ENCODE data around the gene SCYGR5.
"Not testable (repeated sequence)": the region's sequence is repeated elsewhere in the genome, so short reads cannot be mapped to it uniquely, and the experiment has no call there.

SCYGR5 gene

DNA sequence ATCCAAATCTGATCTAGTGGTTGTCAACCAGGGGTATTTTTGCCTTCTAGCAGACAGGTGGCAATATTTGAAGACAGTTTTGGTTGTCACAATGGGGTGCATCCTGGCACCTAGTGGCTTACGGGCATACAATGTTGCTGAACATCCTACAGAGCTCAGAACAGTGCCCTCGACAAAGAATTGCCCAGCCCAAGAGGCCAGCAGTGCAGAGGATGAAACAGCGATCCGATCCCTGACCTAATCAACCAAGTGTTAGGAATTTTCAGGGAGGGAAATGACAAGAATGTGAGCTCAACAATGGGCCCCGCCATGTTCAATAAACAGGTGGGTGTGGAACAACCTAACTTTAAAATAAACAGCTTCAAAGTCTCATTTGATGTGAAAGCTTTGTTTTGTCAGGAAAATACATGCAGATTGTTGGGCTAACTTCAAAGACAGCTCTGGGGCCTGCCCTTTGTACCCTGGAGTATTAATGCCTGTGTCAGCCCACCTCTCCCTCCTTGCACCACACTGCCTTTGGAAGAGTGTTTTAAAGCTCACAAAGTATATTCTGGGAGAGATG, 22.5 kb upstream of the SCYGR5 start:
- no peaks in the 10 kb centered on the region for H3K27me3 ChIP-seq (ENCODE audit: low read depth, low read length)
- no peak overlapping the region for H3K4me3 ChIP-seq (ENCODE audit: low read depth in 1 of 2, low read length in 2 of 2)
- H3K36me3 ChIP-seq (ENCODE audit: control insufficient read depth in 1 of 2, insufficient read depth in 2 of 2, low read length in 2 of 2), result no peaks in the 10 kb centered on the region
- no peaks in the 10 kb centered on the region for H3K9me3 ChIP-seq (ENCODE audit: control insufficient read depth in 1 of 2, low read length in 2 of 2)
- no peaks in the 10 kb centered on the region for H3K4me1 ChIP-seq (ENCODE audit: control insufficient read depth in 1 of 2, insufficient read depth in 2 of 2, low read length in 2 of 2)
- no peak overlapping the region for H3K27ac ChIP-seq (ENCODE audit: low read length)

DNA sequence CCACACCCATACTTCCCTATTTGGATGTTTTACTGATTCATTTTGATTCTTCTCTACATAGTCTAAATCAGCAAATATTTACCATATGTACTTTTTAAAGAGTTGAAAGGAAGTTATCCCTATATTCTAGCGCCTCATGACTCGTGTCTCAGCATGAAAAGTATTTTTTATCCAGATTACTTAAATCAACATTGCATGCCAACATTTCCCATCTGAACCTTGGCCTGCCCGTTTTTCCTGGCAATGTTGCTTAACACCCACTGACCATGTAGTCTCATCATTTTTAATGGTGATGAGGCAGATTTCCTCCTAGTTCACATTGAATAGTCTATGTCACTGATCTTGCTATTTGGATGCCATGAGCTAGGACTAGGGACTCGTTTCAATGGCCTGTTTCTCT, 13.2 kb upstream of the SCYGR5 start:
- Histone ChIP-seq H3K36me3 (ENCODE audit: control insufficient read depth in 1 of 2, insufficient read depth in 2 of 2, low read length in 2 of 2) (no peaks in the 10 kb centered on the region), H3K4me1 (ENCODE audit: control insufficient read depth in 1 of 2, insufficient read depth in 2 of 2, low read length in 2 of 2) (no peaks in the 10 kb centered on the region), H3K9me3 (ENCODE audit: control insufficient read depth in 1 of 2, low read length in 2 of 2) (no peaks in the 10 kb centered on the region), H3K4me3 (ENCODE audit: low read depth in 1 of 2, low read length in 2 of 2) (no peak overlapping the region), H3K27me3 (ENCODE audit: low read depth, low read length) (no peaks in the 10 kb centered on the region), H3K27ac (ENCODE audit: low read length) (no peak overlapping the region)

DNA sequence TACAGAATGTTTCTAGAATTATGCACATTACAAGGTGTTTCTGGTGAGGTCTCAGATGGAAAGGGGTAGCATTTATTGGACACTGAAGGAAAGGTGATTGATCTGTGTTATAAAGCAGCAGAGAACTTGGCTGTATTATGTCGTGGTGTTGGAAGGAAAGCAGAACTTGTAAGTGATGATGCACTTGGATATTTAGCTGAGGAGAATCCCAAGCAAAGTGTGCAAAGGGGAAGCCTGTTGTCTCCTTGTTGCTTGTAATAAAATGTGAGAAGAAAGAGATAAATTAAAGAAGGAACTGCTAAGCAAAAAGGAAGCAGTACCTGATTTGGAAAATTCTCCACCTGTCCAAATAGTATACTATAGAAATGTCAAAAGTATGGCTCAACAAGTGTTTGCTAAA, 12.2 kb upstream of the SCYGR5 start:
- Histone ChIP-seq H3K27me3 (ENCODE audit: low read depth, low read length) (no peaks in the 10 kb centered on the region), H3K36me3 (ENCODE audit: control insufficient read depth in 1 of 2, insufficient read depth in 2 of 2, low read length in 2 of 2) (no peaks in the 10 kb centered on the region), H3K9me3 (ENCODE audit: control insufficient read depth in 1 of 2, low read length in 2 of 2) (no peaks in the 10 kb centered on the region), H3K4me1 (ENCODE audit: control insufficient read depth in 1 of 2, insufficient read depth in 2 of 2, low read length in 2 of 2) (no peaks in the 10 kb centered on the region), H3K27ac (ENCODE audit: low read length) (no peak overlapping the region), H3K4me3 (ENCODE audit: low read depth in 1 of 2, low read length in 2 of 2) (no peak overlapping the region)

DNA sequence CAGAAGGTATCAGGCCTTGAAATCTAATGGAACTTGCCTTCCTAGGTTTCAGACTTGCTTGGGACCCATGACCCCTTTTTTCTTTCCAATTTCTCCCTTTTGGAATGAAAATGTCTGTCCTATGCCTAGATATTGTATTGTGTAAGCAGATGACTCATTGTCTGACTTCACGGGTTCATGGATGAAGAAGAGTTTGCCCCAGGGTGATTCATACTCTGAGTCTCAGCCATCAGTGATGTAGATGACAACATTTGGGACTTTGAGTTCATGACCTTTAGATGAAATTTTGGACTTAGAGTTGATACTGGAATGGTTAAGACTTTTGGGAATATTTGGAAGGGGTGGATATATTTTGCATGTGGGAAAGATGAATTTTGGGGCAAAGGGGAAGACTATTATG, 11.2 kb upstream of the SCYGR5 start:
- no peaks in the 10 kb centered on the region for H3K9me3 ChIP-seq (ENCODE audit: control insufficient read depth in 1 of 2, low read length in 2 of 2)
- H3K4me3 ChIP-seq (ENCODE audit: low read depth in 1 of 2, low read length in 2 of 2), result no peak overlapping the region
- H3K27me3 ChIP-seq (ENCODE audit: low read depth, low read length), result no peaks in the 10 kb centered on the region
- H3K27ac ChIP-seq (ENCODE audit: low read length), result no peak overlapping the region
- no peaks in the 10 kb centered on the region for H3K4me1 ChIP-seq (ENCODE audit: control insufficient read depth in 1 of 2, insufficient read depth in 2 of 2, low read length in 2 of 2)
- H3K36me3 ChIP-seq (ENCODE audit: control insufficient read depth in 1 of 2, insufficient read depth in 2 of 2, low read length in 2 of 2), result no peaks in the 10 kb centered on the region

- Histone ChIP-seq H3K27ac (ENCODE audit: low read length) (no peak overlapping the region), H3K27me3 (ENCODE audit: low read depth, low read length) (no peaks in the 10 kb centered on the region), H3K36me3 (ENCODE audit: control insufficient read depth in 1 of 2, insufficient read depth in 2 of 2, low read length in 2 of 2) (no peaks in the 10 kb centered on the region), H3K4me3 (ENCODE audit: low read depth in 1 of 2, low read length in 2 of 2) (no peak overlapping the region), H3K9me3 (ENCODE audit: control insufficient read depth in 1 of 2, low read length in 2 of 2) (no peaks in the 10 kb centered on the region), H3K4me1 (ENCODE audit: control insufficient read depth in 1 of 2, insufficient read depth in 2 of 2, low read length in 2 of 2) (no peaks in the 10 kb centered on the region)
Measured at GRCh38 chr2:227657199-227657845, 9.3 kb upstream of the SCYGR5 start.

GRCh38 chr2:227661025-227661649, 5.5 kb upstream of the SCYGR5 start:
- no peaks in the 10 kb centered on the region for H3K36me3 ChIP-seq (ENCODE audit: control insufficient read depth in 1 of 2, insufficient read depth in 2 of 2, low read length in 2 of 2)
- no peaks in the 10 kb centered on the region for H3K4me1 ChIP-seq (ENCODE audit: control insufficient read depth in 1 of 2, insufficient read depth in 2 of 2, low read length in 2 of 2)
- no peaks in the 10 kb centered on the region for H3K27me3 ChIP-seq (ENCODE audit: low read depth, low read length)
- H3K4me3 ChIP-seq (ENCODE audit: low read depth in 1 of 2, low read length in 2 of 2), result no peak overlapping the region
- H3K9me3 ChIP-seq (ENCODE audit: control insufficient read depth in 1 of 2, low read length in 2 of 2), result no peaks in the 10 kb centered on the region
- no peak overlapping the region for H3K27ac ChIP-seq (ENCODE audit: low read length)

DNA sequence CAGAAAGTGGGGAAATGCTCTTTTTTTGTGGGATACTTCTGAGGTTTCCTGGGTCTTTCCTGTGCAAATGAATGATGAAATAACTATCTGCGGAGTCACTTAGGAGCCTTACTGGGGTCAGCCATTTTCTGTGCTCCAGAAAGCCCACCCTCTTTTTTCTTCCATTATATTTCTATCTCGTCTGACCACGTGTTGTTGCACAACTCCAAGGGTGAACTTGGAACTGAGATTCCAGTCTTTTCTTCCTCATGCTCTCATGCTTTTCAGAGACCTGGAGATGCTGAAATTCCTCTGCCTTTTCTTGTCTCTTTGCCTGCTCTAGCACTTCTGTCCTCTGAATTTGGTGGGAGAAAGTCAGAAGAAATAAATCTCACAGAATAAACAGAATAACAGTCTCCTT, 4.8 kb upstream of the SCYGR5 start:
- Histone ChIP-seq H3K4me1 (ENCODE audit: control insufficient read depth in 1 of 2, insufficient read depth in 2 of 2, low read length in 2 of 2) (no peaks in the 10 kb centered on the region), H3K9me3 (ENCODE audit: control insufficient read depth in 1 of 2, low read length in 2 of 2) (no peaks in the 10 kb centered on the region), H3K27ac (ENCODE audit: low read length) (no peak overlapping the region), H3K36me3 (ENCODE audit: control insufficient read depth in 1 of 2, insufficient read depth in 2 of 2, low read length in 2 of 2) (no peaks in the 10 kb centered on the region), H3K4me3 (ENCODE audit: low read depth in 1 of 2, low read length in 2 of 2) (no peak overlapping the region), H3K27me3 (ENCODE audit: low read depth, low read length) (no peaks in the 10 kb centered on the region)

DNA sequence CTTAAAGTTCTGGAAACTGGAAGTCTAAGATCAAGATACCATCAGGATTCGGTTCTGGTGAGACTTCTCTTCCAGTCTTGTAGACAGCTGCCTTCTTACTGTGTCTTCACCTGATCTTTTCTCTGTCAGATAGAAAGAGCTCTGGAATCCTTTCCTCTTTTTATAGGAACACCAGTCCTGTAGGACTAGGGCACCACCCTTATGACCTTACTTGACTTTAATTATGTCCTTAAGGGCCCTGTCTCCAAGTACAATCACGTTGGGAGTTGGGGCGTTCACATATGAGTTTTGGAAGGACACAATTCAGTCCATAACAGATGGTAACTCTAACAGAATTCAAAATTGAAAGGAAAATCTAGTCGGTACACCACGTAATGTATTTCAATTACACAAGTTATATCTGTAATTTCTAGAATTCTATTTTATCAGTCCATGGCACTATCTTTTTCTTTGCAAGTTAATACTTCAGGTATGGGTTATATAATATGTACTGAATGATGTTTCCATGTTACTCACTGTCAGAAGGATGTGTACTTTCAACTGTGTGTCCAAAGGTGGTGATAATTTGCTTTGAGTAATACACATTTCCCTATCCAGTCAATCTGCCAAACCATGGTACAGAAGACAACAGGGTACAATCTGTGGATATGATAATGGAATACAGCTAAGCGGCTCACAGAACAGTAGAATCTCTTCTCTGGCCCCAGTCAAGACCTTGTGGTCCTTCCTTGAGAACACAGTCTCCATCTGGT, 1.2 kb upstream of the SCYGR5 start:
- no peak overlapping the region for H3K27ac ChIP-seq (ENCODE audit: low read length)
- H3K9me3 ChIP-seq (ENCODE audit: control insufficient read depth in 1 of 2, low read length in 2 of 2), result no peaks in the 10 kb centered on the region
- H3K4me1 ChIP-seq (ENCODE audit: control insufficient read depth in 1 of 2, insufficient read depth in 2 of 2, low read length in 2 of 2), result no peaks in the 10 kb centered on the region
- H3K36me3 ChIP-seq (ENCODE audit: control insufficient read depth in 1 of 2, insufficient read depth in 2 of 2, low read length in 2 of 2), result no peaks in the 10 kb centered on the region
- no peaks in the 10 kb centered on the region for H3K27me3 ChIP-seq (ENCODE audit: low read depth, low read length)
- H3K4me3 ChIP-seq (ENCODE audit: low read depth in 1 of 2, low read length in 2 of 2), result no peak overlapping the region

GRCh38 chr2:227671170-227671905, 4.7 kb downstream of the SCYGR5 start:
- H3K27ac ChIP-seq (ENCODE audit: low read length), result no peak overlapping the region
- H3K4me3 ChIP-seq (ENCODE audit: low read depth in 1 of 2, low read length in 2 of 2), result no peak overlapping the region
- H3K9me3 ChIP-seq (ENCODE audit: control insufficient read depth in 1 of 2, low read length in 2 of 2), result no peaks in the 10 kb centered on the region
- no peaks in the 10 kb centered on the region for H3K36me3 ChIP-seq (ENCODE audit: control insufficient read depth in 1 of 2, insufficient read depth in 2 of 2, low read length in 2 of 2)
- no peaks in the 10 kb centered on the region for H3K27me3 ChIP-seq (ENCODE audit: low read depth, low read length)
- no peaks in the 10 kb centered on the region for H3K4me1 ChIP-seq (ENCODE audit: control insufficient read depth in 1 of 2, insufficient read depth in 2 of 2, low read length in 2 of 2)

DNA sequence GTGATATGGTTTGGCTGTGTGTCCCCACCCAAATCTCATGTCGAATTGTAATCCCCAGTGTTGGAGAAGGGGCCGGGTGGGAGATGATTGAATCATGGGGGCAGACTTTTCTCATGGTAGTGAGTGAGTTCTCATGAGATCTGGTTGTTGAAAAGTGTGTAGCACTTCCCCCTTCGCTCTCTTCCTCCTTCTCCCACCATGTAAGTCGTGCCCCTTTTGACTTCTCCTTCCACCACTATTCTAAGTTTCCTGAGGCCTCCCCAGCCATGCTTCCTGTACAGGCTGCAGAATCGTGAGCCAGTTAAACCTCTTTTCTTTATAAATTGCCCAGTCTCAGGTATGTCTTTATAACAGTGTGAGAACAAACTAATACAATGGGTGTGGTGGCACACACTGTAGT, 7.0 kb downstream of the SCYGR5 start:
- H3K4me3 ChIP-seq (ENCODE audit: low read depth in 1 of 2, low read length in 2 of 2); H3K27me3 ChIP-seq (ENCODE audit: low read depth, low read length); H3K9me3 ChIP-seq (ENCODE audit: control insufficient read depth in 1 of 2, low read length in 2 of 2); H3K4me1 ChIP-seq (ENCODE audit: control insufficient read depth in 1 of 2, insufficient read depth in 2 of 2, low read length in 2 of 2); H3K36me3 ChIP-seq (ENCODE audit: control insufficient read depth in 1 of 2, insufficient read depth in 2 of 2, low read length in 2 of 2); H3K27ac ChIP-seq (ENCODE audit: low read length): not testable (repeated sequence)

GRCh38 chr2:227674485-227674884, 7.9 kb downstream of the SCYGR5 start:
- H3K4me3 ChIP-seq (ENCODE audit: low read depth in 1 of 2, low read length in 2 of 2), result no peak overlapping the region
- H3K36me3 ChIP-seq (ENCODE audit: control insufficient read depth in 1 of 2, insufficient read depth in 2 of 2, low read length in 2 of 2), result no peaks in the 10 kb centered on the region
- H3K27me3 ChIP-seq (ENCODE audit: low read depth, low read length), result no peaks in the 10 kb centered on the region
- H3K9me3 ChIP-seq (ENCODE audit: control insufficient read depth in 1 of 2, low read length in 2 of 2), result no peaks in the 10 kb centered on the region
- no peaks in the 10 kb centered on the region for H3K4me1 ChIP-seq (ENCODE audit: control insufficient read depth in 1 of 2, insufficient read depth in 2 of 2, low read length in 2 of 2)
- H3K27ac ChIP-seq (ENCODE audit: low read length), result no peak overlapping the region
